GM12801 (cell line): ENCODE results near the gene CCNY.

Source experiments
- CTCF ChIP-seq: IDR thresholded peaks from one replicate; pipeline ENCODE4 v1.5.1; 2011; ENCODE audit warnings: control low read depth; ENCODE audit not compliant: insufficient read length; ENCODE audit errors: extremely low read depth

CCNY gene

GRCh38 chr10:35605191-35605590 lies 268.9 kb downstream of the CCNY start, which contains the start of gene GJD4:
GJD4 (plus strand) TSS chr10:35605341; CDS start chr10:35605568, 227 bp downstream.
- TF ChIP-seq CTCF: no peak

- TF ChIP-seq CTCF: no peak
These were observed 270.1 kb downstream of the CCNY start for GRCh38 chr10:35606430-35606829.

- TF ChIP-seq CTCF: no peak
These were observed 271.4 kb downstream of the CCNY start for GRCh38 chr10:35607475-35608327.

GRCh38 chr10:35608328-35608672 lies 272.0 kb downstream of the CCNY start:
- TF ChIP-seq CTCF: no peak

GRCh38 chr10:35611750-35612149 lies 275.4 kb downstream of the CCNY start:
- no peak for TF ChIP-seq CTCF

- TF ChIP-seq CTCF: no peak
These were observed 276.2 kb downstream of the CCNY start for GRCh38 chr10:35612385-35613106.

GRCh38 chr10:35613107-35613440 lies 276.8 kb downstream of the CCNY start:
- TF ChIP-seq CTCF: no peak
